Fibroblast of lung (primary cell): ENCODE results near the gene USP36.

Experiments
- EZH2 ChIP-seq: IDR thresholded peaks from 2 replicates; pipeline ENCODE4 v1.5.1; 2012; ENCODE audit warnings: low read length, control low read depth, mild to moderate bottlenecking; ENCODE audit errors: missing control alignments
- TF ChIP-seq, protein P1 (sequence below), 2 donors: IDR thresholded peaks in 1 of 2; conservative IDR thresholded peaks in 1 of 2; 1 replicate in 1 of 2; 2 replicates in 1 of 2; pipeline ENCODE4 v1.5.1; 2011 to 2012; ENCODE audit warnings: low read length in 2 of 2, control low read depth in 1 of 2, inconsistent platforms in 1 of 2, low read depth in 1 of 2, mild to moderate bottlenecking in 1 of 2

DNA sequence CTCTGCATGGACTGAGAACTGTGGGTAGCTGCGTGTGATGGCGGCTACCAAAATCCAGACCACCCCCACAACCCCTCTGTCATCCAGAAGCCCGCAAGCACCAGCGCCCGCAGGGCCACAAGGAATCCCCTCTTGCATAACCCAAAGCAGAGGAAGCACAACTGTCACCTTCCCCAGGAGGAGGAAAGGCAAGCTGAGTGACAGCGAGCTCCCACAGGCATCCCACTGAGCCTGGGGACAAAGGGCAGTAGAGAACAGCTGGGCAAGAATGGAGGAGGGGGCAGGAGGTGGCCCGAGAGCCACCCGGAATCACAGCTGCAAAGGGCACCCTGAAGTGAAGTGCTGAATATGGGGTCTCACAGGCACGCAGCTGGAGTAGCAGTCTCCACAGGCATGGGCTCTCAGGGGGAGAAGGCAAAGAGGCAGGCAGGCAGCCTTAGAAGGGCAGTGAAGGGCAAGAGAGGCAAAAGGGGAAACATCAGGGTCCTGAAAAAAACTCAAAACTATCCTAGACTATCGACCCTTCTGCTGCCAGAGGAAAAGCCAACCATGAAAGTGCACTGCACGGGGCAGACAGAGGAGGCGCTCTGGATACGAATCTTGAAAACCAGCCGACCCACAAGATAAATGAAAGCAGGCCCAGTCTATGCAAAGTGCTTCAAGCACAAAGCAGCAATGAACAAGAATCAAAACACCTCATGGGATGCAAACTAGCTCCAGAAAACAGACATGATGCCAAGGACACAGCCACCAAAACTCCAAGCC is 17.1 kb downstream of the USP36 start:
- TF ChIP-seq, protein P1, sequence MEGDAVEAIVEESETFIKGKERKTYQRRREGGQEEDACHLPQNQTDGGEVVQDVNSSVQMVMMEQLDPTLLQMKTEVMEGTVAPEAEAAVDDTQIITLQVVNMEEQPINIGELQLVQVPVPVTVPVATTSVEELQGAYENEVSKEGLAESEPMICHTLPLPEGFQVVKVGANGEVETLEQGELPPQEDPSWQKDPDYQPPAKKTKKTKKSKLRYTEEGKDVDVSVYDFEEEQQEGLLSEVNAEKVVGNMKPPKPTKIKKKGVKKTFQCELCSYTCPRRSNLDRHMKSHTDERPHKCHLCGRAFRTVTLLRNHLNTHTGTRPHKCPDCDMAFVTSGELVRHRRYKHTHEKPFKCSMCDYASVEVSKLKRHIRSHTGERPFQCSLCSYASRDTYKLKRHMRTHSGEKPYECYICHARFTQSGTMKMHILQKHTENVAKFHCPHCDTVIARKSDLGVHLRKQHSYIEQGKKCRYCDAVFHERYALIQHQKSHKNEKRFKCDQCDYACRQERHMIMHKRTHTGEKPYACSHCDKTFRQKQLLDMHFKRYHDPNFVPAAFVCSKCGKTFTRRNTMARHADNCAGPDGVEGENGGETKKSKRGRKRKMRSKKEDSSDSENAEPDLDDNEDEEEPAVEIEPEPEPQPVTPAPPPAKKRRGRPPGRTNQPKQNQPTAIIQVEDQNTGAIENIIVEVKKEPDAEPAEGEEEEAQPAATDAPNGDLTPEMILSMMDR (conservative IDR thresholded peaks at IDR 0.05 in 1 of 2, IDR thresholded peaks at IDR 0.05 in 1 of 2; ENCODE audit: low read depth in 1 of 2, low read length in 2 of 2): no peak
- no peak for TF ChIP-seq EZH2
